IMR-90 (cell line): ENCODE measurements around the gene ARL9. TPM values are rescaled to one million over a fixed set of nuclear protein-coding genes. Genes with fewer than 3 reads are reported as not detected.
A peak's percentile ranks its signal among the peaks of the same experiment; 100 is the strongest.

Source experiments
- ATAC-seq: fragments of 200-7000 bp; cut with Tn5 transposase; 2 replicates; pipeline ENCODE4 v1.9.1; 2020; ENCODE audit warnings: low read depth, mild to moderate bottlenecking, moderate library complexity
- BruUV-seq: library from RNA; stranded (reverse); fragments of 400-500 nt; replicated peaks from 2 replicates; lab custom pipeline; 2021; lab: Mats Ljungman, UMichigan
- CTCF ChIA-PET: fragments of 300-600 bp; formaldehyde crosslinking; extraction: SDS; loops from one replicate; lab custom pipeline; 2021; ENCODE audit warnings: antibody characterized with exemption; lab: Yijun Ruan, JAX
- POLR2A ChIA-PET: fragments of 300-600 bp; sonication (Branson Sonifier 250); formaldehyde crosslinking; loops from one replicate; lab custom pipeline; 2022; ENCODE audit warnings: antibody characterized with exemption; ENCODE audit not compliant: unreplicated experiment; lab: Charles Lee
- DNase-seq: peaks from one replicate; pipeline ENCODE4 v3.0.0; 2013
- H2AFZ ChIP-seq: replicated peaks from 2 replicates; pipeline ENCODE3; 2013; ENCODE audit warnings: low read length, mild to moderate bottlenecking; ENCODE audit not compliant: poor library complexity
- H2AK5ac ChIP-seq: 2 replicates; pipeline ENCODE4 v1.6.1; 2013; ENCODE audit warnings: low read depth, low read length, inconsistent platforms
- H2AK9ac ChIP-seq: replicated peaks from 2 replicates; pipeline ENCODE3; 2013; ENCODE audit warnings: mild to moderate bottlenecking, low read depth, low read length, moderate library complexity; ENCODE audit not compliant: poor library complexity
- H2BK120ac ChIP-seq: 2 replicates; pipeline ENCODE4 v1.6.1; 2013; ENCODE audit warnings: low read depth, low read length, inconsistent platforms
- H2BK15ac ChIP-seq: 3 replicates; pipeline ENCODE4 v1.6.1; 2013; ENCODE audit warnings: low read depth, low read length, inconsistent platforms
- H2BK20ac ChIP-seq: 2 replicates; pipeline ENCODE4 v1.6.1; 2013; ENCODE audit warnings: low read depth, mild to moderate bottlenecking, inconsistent platforms, low read length, moderate library complexity
- H2BK5ac ChIP-seq: 2 replicates; pipeline ENCODE4 v1.6.1; 2013; ENCODE audit warnings: mild to moderate bottlenecking, low read depth, low read length, inconsistent platforms; ENCODE audit not compliant: poor library complexity, severe bottlenecking
- H3K14ac ChIP-seq: replicated peaks from 2 replicates; pipeline ENCODE4 v1.6.1; 2013; ENCODE audit warnings: low read depth, low read length, inconsistent platforms
- H3K18ac ChIP-seq: 2 replicates; pipeline ENCODE4 v1.6.1; 2013; ENCODE audit warnings: low read depth, low read length, control low read depth
- H3K23ac ChIP-seq: 2 replicates; pipeline ENCODE4 v1.6.1; 2013; ENCODE audit warnings: low read depth, low read length, inconsistent platforms
- H3K27ac ChIP-seq: 2 replicates; pipeline ENCODE4 v1.5.1; 2013; ENCODE audit warnings: mild to moderate bottlenecking, control low read depth, low read length; ENCODE audit not compliant: insufficient read depth
- H3K27me3 ChIP-seq: 2 replicates; pipeline ENCODE4 v1.6.1; 2013; ENCODE audit warnings: low read length; ENCODE audit not compliant: control insufficient read depth, insufficient read depth
- H3K36me3 ChIP-seq: 2 replicates; pipeline ENCODE4 v1.6.1; 2013; ENCODE audit warnings: low read length, mixed read lengths; ENCODE audit not compliant: control insufficient read depth, insufficient read depth
- H3K4ac ChIP-seq: 2 replicates; pipeline ENCODE4 v1.6.1; 2013; ENCODE audit warnings: low read depth, low read length, inconsistent platforms
- H3K4me1 ChIP-seq: 2 replicates; pipeline ENCODE4 v1.6.1; 2013; ENCODE audit warnings: low read length, mixed read lengths; ENCODE audit not compliant: control insufficient read depth, insufficient read depth
- H3K4me2 ChIP-seq: 2 replicates; pipeline ENCODE4 v1.6.1; 2013; ENCODE audit warnings: low read depth, mild to moderate bottlenecking, control low read depth, low read length, moderate library complexity
- H3K4me3 ChIP-seq: 2 replicates; pipeline ENCODE4 v1.5.1; 2013; ENCODE audit warnings: low read depth, mild to moderate bottlenecking, control low read depth, low read length, moderate library complexity; ENCODE audit not compliant: insufficient read depth
- H3K56ac ChIP-seq: 2 replicates; pipeline ENCODE4 v1.6.1; 2013; ENCODE audit warnings: low read length, inconsistent platforms; ENCODE audit not compliant: insufficient read depth; ENCODE audit errors: extremely low read depth
- H3K79me1 ChIP-seq, 2 experiments: 2 replicates each; pipeline ENCODE4 v1.6.1; 2013; ENCODE audit warnings: low read length in 2 of 2, inconsistent platforms in 1 of 2, low read depth in 1 of 2
- H3K9ac ChIP-seq: 2 replicates; pipeline ENCODE4 v1.6.1; 2013; ENCODE audit warnings: low read depth, low read length, control low read depth
- H3K9me1 ChIP-seq: 2 replicates; pipeline ENCODE4 v1.6.1; 2013; ENCODE audit warnings: low read length, inconsistent platforms; ENCODE audit not compliant: insufficient read depth
- H3K9me3 ChIP-seq: 2 replicates; pipeline ENCODE4 v1.6.1; 2013; ENCODE audit warnings: low read length; ENCODE audit not compliant: control insufficient read depth, insufficient read depth
- H4K20me1 ChIP-seq: 2 replicates; pipeline ENCODE4 v1.6.1; 2013; ENCODE audit warnings: low read length, inconsistent platforms; ENCODE audit not compliant: insufficient read depth
- H4K5ac ChIP-seq: 2 replicates; pipeline ENCODE4 v1.6.1; 2013; ENCODE audit warnings: mild to moderate bottlenecking, low read depth, low read length, control low read depth
- H4K8ac ChIP-seq, 2 experiments: 2 replicates each; pipeline ENCODE4 v1.6.1; 2013; ENCODE audit warnings: low read depth in 2 of 2, low read length in 2 of 2, control low read depth in 1 of 2, inconsistent platforms in 1 of 2
- H4K91ac ChIP-seq: 2 replicates; pipeline ENCODE4 v1.6.1; 2013; ENCODE audit warnings: low read depth, low read length, inconsistent platforms; ENCODE audit not compliant: insufficient read depth
- BHLHE40 ChIP-seq: fragments of 150-350 bp; IDR thresholded peaks from 2 replicates; pipeline ENCODE4 v1.6.1; 2016; ENCODE audit warnings: mild to moderate bottlenecking, low read depth, low read length
- NFE2L2 ChIP-seq: fragments of 150-350 bp; IDR thresholded peaks from 2 replicates; pipeline ENCODE4 v1.6.1; 2016; ENCODE audit warnings: low read depth, mild to moderate bottlenecking, low read length
- WGBS, 2 experiments: methylation state at CpG; one replicate each; pipeline versions ENCODE4 v1.1.5 to v1.1.7; 2013; ENCODE audit warnings: missing lambda C conversion rate in 2 of 2; ENCODE audit not compliant: insufficient read length in 1 of 2; ENCODE audit errors: extremely low coverage in 2 of 2; 5-methylcytosine and 5-hydroxymethylcytosine counted together
- dilution Hi-C: fragments of 300-500 bp; cut with HindIII; formaldehyde crosslinking; loops from one replicate; pipeline ENCODE4 v1.14.3; 2018; ENCODE audit warnings: low sequenced_read_pairs; ENCODE audit not compliant: unreplicated experiment
- in situ Hi-C: fragments of 300-500 bp; cut with MboI; formaldehyde crosslinking; loops from 3 replicates; pipeline ENCODE4 v1.14.3; 2019; ENCODE audit warnings: low sequenced_read_pairs, inconsistent platforms, mixed read lengths
- intact Hi-C: fragments of 100-400 bp; cut with micrococcal nuclease; formaldehyde crosslinking; loops from 2 replicates; pipeline ENCODE4 v1.10.0; 2022
- polyA plus RNA-seq, 3 experiments: library from polyadenylated mRNA; depleted of rRNA; stranded (reverse); fragments of >200 nt; gene quantifications; 2 replicates each; pipeline ENCODE4 v1.2.3, GENCODE V29; 2012; ENCODE audit warnings: low replicate concordance in 1 of 3
- total RNA-seq: library from RNA; depleted of rRNA; stranded (reverse); fragments of >200 nt; gene quantifications from 2 replicates; pipeline ENCODE4 v1.2.3, GENCODE V29; 2012

Gene ARL9
- total and polyA plus RNA-seq, 2 of the 4 experiments (the other 2 are of a cell fraction) = 0.18 to 0.51 TPM

- Histone ChIP-seq H3K9ac (no peak overlapping the region), H4K5ac (no peak overlapping the region), H2BK5ac (no peak overlapping the region), H2AK5ac (no peak overlapping the region), H2BK120ac (no peak overlapping the region), H3K56ac (no peak overlapping the region), H2BK20ac (no peak overlapping the region), H3K14ac (no peak overlapping the region), H3K4ac (no peak overlapping the region), H3K4me2 (peak overlapping the region; percentile 78; the same call in 1 of the 2 replicates), H3K4me3 (no peak overlapping the region), H4K91ac (no peak overlapping the region), H4K8ac (no peak overlapping the region), H2AFZ (no peak overlapping the region), H4K20me1 (no peaks in the 10 kb centered on the region), H2BK15ac (no peak overlapping the region), H3K4me1 (0 out of 2 replicates have a peak, but pooled peaks cover 2% of the 10 kb centered on the region), H3K36me3 (no peaks in the 10 kb centered on the region), H3K23ac (no peak overlapping the region), H3K79me1 (no peaks in the 10 kb centered on the region; a peak in 1 of 4 replicates), H3K9me1 (no peaks in the 10 kb centered on the region; the same call in 1 of the 2 replicates), H2AK9ac (no peak overlapping the region), H3K9me3 (no peaks in the 10 kb centered on the region), H3K27me3 (peaks cover 2% of the 10 kb centered on the region; the same call in 1 of the 2 replicates), H3K18ac (no peak overlapping the region), H3K27ac (no peak overlapping the region)
- intact Hi-C loops (no loop called here), in situ Hi-C loops (no loop called here), dilution Hi-C loops (no loop called here)
- WGBS, 2 experiments = 92% methylated on average over 4 of the region's 4 CpGs; no CpG with 5 or more reads in 1 of the 2 experiments
- DNase-seq (no peak), ATAC-seq (no peak)
- POLR2A ChIA-PET = no interaction called here
- BruUV-seq = no TSS peak
- CTCF ChIA-PET = no interaction called here
- TF ChIP-seq NFE2L2 = peak; percentile 70; the same call in 1 of the 2 replicates
- no peak for TF ChIP-seq BHLHE40
These were observed 26.2 kb downstream of the ARL9 start for GRCh38 chr4:56531823-56532222.
